Esophagus muscularis mucosa (tissue), 3 donors: Measurements from ENCODE around the gene RET.

ENCODE experiments used
- CTCF ChIP-seq, 3 experiments: fragments of 200-600 bp in 2 of 3; fragments of 450-650 bp in 1 of 3; sonication (generic) in 2 of 3; IDR thresholded peaks; one replicate each; pipeline ENCODE4 v1.5.1; 2017 to 2019; ENCODE audit warnings: antibody characterized with exemption in 3 of 3, mild to moderate bottlenecking in 2 of 3, moderate library complexity in 1 of 3
- POLR2A ChIP-seq: fragments of 450-650 bp; IDR thresholded peaks from one replicate; pipeline ENCODE4 v1.6.1; 2017; ENCODE audit warnings: antibody characterized with exemption, moderate library complexity, mild to moderate bottlenecking, low read depth
- POLR2AphosphoS5 ChIP-seq, 2 donors: sonication (generic); formaldehyde crosslinking; IDR thresholded peaks; one replicate each; pipeline ENCODE4 v1.6.1; 2017; ENCODE audit warnings: antibody characterized with exemption in 2 of 2

GRCh38 chr10:43059336-43059720 lies 17.5 kb upstream of the RET start:
- no peak for TF ChIP-seq CTCF (IDR thresholded peaks at IDR 0.05)
- no peak for TF ChIP-seq POLR2A
- TF ChIP-seq POLR2AphosphoS5 (IDR thresholded peaks at IDR 0.05) = no peak
